H1 (cell line): ENCODE results near the gene BCL2L13. TPM values are rescaled to one million over a fixed set of nuclear protein-coding genes. Genes with fewer than 3 reads are reported as not detected.

Experiments used
- ASH2L ChIP-seq: fragments of 200-600, 300-600 bp; sonication (generic); IDR thresholded peaks from one replicate; pipeline ENCODE4 v1.7.1; 2017; ENCODE audit warnings: low read length
- CEBPB ChIP-seq: IDR thresholded peaks from 2 replicates; pipeline ENCODE4 v1.6.1; 2012; ENCODE audit warnings: low read depth, low read length
- EGR1 ChIP-seq: IDR thresholded peaks from 2 replicates; pipeline ENCODE4 v1.6.1; 2011; ENCODE audit warnings: low read depth, low read length, borderline replicate concordance
- EP300 ChIP-seq, 2 experiments: IDR thresholded peaks; 1 replicate in 1 of 2; 2 replicates in 1 of 2; pipeline ENCODE4 v1.6.1; 2011 to 2012; ENCODE audit warnings: low read depth in 2 of 2, low read length in 2 of 2, mild to moderate bottlenecking in 2 of 2, borderline replicate concordance in 1 of 2, inconsistent platforms in 1 of 2, moderate library complexity in 1 of 2
- KDM5A ChIP-seq: fragments of 200-600 bp; IDR thresholded peaks from 2 replicates; pipeline ENCODE4 v1.7.1; 2012; ENCODE audit warnings: mild to moderate bottlenecking, low read length, inconsistent platforms, mixed read lengths
- RBBP5 ChIP-seq: IDR thresholded peaks from 2 replicates; pipeline ENCODE4 v1.7.1; 2012; ENCODE audit warnings: low read depth, mild to moderate bottlenecking, inconsistent platforms, low read length, moderate library complexity, borderline replicate concordance
- SIN3A ChIP-seq, 2 experiments: IDR thresholded peaks in 1 of 2; conservative IDR thresholded peaks in 1 of 2; 2 replicates each; pipeline ENCODE4 v1.6.1; 2011 to 2012; ENCODE audit warnings: low read length in 2 of 2, improper control_type of control experiment in 1 of 2, low read depth in 1 of 2, mild to moderate bottlenecking in 1 of 2
- SIRT6 ChIP-seq: IDR thresholded peaks from one replicate; pipeline ENCODE4 v1.7.1; 2012; ENCODE audit warnings: low read length, inconsistent platforms
- SUZ12 ChIP-seq: fragments of 200-600 bp; sonication (generic); IDR thresholded peaks from 2 replicates; pipeline ENCODE4 v1.6.1; 2012; ENCODE audit warnings: mild to moderate bottlenecking, inconsistent platforms, low read length, moderate library complexity, mixed read lengths
- TAF1 ChIP-seq: IDR thresholded peaks from 2 replicates; pipeline ENCODE4 v1.6.1; 2011; ENCODE audit warnings: mild to moderate bottlenecking, low read depth, low read length
- polyA plus RNA-seq, 7 experiments: library from polyadenylated mRNA; depleted of rRNA in 3 of 7; stranded (reverse) in 5 of 7; unstranded in 2 of 7; fragments of >200 nt in 5 of 7; fragments of 200-250 nt in 2 of 7; gene quantifications; 1 replicate in 5 of 7; 2 replicates in 1 of 7; 4 replicates in 1 of 7; pipeline versions ENCODE4 v1.2.1 to v1.2.3, GENCODE V29; 2011 to 2013; ENCODE audit warnings: missing spikeins in 2 of 7, mixed read lengths in 2 of 7
- total RNA-seq: library from RNA; stranded (reverse); fragmentation: NEBNext Ultra II Directional; extraction: Animal tissue kit (Norgen Biotek cat#: 25700); gene quantifications from 2 replicates; pipeline ENCODE4 v1.2.1, GENCODE V29; 2021

Gene BCL2L13
- total and polyA plus RNA-seq, 2 of the 8 experiments (the other 6 are each of a cell fraction or from before 2014, with no cell fraction given), result 20.7 to 35.0 TPM

- no peak for TF ChIP-seq RBBP5
- TF ChIP-seq KDM5A, result no peak
- TF ChIP-seq SIRT6, result no peak
- TF ChIP-seq EP300 (IDR thresholded peaks at IDR 0.05; ENCODE audit: borderline replicate concordance in 1 of 2, low read depth in 2 of 2, low read length in 2 of 2), result no peak
- no peak for TF ChIP-seq TAF1
- no peak for TF ChIP-seq EGR1
- no peak for TF ChIP-seq SUZ12
- no peak for TF ChIP-seq SIN3A (conservative IDR thresholded peaks at IDR 0.05 in 1 of 2, IDR thresholded peaks at IDR 0.05 in 1 of 2; ENCODE audit: low read depth in 1 of 2, low read length in 2 of 2)
- no peak for TF ChIP-seq CEBPB
- TF ChIP-seq ASH2L, result no peak
Observed at GRCh38 chr22:17589810-17590375, 48.7 kb upstream of the BCL2L13 start (continued).
